ENCODE measurements around the gene ATP2B2.

The ATP2B2 gene

DNA sequence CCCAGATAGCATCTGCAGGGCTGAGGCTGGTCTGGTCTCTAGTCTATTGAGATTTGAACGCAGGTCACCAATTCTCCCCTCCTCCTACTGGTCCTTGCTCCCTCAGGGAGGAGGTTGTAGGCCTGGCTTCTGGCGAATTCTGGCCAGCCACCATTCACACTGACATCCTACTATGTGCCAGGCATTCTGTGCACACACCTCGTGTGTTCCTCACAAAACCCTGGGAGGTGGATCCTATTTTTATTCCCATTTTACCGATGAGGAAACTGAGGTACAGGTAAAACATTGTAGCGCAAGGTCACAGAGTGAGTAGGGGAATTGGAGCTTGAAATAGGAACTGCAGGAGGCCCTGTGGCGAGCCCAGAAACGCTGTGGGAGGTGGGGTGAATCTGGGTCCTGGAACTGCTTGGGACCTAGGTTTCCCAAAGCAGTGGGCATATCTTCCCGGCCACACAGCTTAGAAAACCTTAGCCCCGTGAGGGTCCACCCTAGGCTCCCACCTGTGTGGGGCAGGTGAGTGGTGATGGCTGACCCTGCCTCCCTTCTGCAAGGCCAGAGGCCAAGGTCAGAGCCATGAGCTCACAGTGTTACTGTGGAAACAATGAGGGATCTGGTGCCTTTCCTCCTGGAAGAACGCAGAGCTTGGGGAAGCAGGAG, 4.8 kb upstream of the ATP2B2 start:
- DNase-seq: no peak

DNA sequence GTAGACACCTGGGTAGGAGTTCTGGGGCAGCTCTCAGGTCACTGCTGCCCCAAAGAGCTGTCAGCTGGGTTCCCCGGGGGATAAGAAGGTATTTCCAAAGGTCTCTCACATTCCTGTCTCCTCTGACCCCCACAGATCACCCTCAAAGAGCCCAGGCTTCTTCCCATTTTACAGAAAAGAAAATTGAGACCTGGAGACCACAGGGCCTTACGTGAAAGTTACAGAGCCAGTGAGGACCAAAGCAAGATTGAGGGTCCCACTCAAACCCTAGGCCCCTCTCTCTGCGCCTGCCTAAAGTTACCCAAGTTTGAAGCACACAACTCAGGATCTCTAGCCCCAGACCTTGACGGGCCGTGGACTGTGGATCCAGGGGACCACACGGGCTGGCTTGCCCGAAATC, 3.9 kb upstream of the ATP2B2 start:
- no peak for DNase-seq

DNA sequence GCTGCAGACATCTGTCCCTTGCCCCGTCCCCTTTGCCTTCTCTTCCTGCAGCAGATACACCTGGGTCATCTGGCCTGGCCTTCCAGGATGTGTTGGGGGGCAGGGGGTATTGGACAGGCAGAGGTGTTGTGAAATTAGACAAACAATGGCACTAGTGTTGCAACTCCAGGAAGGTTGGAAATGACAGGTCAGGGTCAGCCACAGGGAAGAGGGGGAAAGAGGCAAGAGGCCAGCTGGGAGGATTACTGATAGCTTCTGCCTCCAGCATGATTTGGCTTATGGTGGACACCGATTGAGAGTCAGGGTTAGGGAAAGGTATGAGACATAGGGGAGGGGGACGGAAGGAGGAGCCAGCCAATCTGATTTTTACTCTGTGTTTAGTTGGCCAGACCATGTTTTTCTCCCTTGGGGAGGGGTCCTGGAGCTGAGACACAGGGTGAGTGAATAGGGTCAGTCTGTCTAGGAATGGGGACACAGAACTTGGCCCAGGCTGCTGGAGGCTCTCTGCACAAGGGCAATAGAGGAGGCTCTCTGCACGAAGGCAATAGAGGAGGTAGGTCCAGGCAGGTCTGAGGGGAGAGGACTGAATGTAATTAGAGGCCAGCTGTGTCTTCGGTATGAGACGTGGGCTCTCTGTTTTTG, 3.4 kb upstream of the ATP2B2 start:
- no peak for DNase-seq

DNA sequence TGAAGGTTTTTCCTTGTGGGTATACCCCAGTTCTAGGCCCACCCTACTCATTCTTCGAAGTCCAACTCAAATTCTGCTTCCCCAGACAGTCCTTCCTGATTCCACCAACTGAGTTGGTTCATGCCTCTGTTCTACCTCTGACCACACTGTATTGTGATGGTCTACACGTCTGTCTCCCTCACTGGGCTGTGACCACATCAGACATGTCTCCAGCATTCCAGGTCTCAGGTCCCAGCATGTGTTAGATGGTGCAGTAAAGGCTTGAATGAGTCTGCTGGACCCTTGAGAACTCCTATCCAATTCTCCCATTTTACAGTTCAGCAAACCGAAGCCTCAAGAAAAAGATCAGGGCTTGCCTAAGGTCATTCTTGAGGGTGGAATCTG, 2.8 kb upstream of the ATP2B2 start:
- no peak for DNase-seq

DNA sequence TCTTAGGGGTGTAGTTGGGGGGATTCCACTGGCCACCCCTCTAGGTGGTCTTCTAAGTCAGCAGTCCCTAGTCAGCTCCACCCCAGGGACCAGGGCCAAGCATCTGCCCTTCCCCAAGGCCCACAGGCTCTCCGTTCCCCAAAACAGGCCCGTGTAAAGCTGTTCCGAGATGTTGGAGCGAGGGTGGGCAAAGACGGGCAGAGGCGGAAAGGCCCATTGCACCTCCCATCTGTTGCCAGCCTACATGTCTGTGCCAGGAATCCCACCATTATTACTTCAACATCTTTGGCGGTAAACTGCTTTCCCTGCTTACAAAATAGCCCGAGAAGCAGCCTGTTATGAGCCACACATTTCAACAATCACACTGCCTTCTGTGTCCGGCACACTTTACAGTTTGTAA, 1.9 kb upstream of the ATP2B2 start:
- no peak for DNase-seq

DNA sequence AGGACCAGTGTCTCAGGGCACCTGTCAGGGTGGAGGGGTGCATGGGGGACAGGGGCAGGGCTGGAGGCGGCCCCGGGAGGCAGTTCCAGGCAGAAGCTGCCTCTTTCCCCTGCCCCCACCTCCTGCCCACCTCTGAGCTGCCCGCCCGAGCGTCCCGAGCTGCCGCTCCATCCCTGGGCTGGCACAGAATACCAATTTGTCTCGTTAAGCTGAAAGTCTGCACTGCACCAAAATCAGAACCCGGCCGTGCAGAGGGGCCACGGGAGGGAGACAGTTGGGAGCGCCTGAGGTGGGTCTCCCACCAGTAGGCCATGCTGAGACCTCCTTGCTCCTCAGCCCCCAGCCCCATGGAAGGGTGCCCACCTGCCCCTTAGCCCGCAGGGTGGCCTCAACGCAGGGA, 1.3 kb upstream of the ATP2B2 start:
- DNase-seq: no peak

DNA sequence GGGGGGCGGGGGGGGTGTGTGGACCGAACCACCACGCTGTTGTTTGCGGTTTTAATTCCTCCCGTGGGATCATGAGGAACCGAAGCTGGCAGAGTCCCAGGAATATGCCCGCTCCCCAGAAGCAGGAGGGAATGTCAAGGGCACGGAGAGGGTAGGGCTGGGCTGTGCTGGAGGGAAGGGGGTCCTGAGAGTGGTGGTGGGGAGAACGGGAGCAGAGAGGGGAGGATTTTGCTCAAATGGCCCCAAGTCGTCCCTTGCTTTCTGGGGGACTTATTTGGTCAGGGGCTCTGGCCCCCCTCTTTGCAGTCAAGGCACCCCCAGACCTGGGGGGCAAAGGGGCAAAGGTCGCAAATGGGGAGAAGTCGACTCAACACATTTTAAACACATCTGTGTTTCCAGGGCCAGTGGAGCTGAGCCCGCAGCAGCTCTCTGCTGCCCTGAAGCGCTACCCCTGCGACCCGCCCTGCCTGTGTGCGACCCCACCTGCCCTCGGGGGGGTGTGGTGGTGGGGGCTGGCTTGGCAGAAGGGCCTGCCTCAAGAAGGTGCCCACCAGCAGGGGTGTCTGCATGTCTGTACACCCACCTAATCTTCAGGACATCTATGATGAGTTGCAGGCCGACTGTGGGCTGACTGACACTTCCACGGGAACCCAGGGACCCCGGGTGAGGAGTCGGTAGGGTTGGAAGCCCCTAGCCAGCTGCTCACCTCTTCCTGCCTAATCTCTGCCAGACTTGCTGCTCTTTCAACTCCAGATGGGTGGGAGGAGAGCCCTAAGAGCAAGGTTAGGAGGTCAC, 602 bp upstream of the ATP2B2 start:
- DNase-seq: no peak

DNA sequence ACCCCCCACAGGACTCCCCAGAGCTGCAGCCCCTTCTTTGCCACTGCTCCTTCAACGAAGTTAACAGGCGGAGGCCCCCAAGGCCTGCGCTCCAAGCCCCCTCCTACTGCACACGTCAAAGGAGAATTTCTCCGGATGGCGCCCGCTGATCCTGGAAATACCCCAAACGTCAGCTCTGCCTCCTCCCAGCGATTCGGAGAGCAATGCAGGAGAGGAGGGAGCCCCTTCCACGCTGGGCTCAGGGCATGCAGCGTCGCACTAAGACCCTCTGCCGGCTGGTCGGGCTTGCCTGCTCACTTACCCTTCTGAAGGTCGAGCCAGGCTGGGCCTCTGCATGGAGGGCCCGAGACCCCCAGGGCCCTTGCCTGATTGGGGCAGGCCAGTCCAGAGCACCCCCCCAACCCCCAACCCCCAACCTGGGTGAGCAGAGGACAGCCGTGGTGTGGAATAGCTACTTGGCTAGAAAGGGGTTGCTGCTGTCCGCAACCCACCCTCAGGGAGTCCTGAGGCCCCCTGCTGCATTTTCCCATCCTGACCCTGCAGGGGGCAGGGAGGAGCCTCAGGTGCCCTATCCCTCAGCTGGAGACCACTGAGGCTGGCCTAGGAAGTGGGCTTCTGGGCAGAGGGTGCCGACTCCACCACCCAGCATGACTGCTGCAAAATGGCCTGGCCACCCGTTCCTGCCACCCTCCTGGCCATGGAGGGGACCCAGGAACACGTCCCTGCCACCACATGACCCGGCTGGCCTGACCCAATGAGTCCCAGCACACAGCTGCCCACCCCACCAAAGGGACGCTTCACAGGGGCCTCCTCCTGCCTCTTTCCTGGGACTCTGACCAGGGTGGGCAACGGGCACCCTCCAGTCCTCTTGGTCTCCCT, 976 bp downstream of the ATP2B2 start:
- no peak for DNase-seq

DNA sequence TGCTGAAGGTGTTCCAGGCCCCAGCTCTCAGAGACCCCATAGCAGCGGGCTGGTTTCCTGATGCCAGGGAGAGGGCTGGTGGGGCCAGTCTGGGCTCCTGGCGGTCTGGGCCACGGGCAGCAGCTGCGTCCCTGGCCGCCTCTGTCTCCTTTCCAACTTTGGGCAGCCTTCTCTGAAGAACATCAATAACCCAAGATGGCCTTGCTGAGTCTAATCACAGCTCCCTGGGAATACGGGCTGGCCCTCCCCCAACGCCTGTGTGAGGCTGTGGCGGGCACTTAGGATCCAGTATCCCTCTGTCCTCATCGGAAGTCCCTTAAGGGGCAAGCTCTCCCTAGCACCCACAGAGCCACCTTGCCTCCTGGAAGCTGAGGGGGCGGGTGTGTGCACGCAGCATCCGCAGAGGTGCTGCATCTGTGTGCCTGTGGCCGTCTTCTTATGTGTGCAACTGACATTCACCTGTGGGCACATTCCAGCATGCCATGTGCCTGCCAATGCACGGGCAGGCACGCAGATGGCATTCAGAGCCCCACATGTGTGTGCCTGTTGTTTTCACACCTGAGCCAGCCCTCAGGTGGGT, 2.1 kb downstream of the ATP2B2 start:
- DNase-seq: no peak

DNA sequence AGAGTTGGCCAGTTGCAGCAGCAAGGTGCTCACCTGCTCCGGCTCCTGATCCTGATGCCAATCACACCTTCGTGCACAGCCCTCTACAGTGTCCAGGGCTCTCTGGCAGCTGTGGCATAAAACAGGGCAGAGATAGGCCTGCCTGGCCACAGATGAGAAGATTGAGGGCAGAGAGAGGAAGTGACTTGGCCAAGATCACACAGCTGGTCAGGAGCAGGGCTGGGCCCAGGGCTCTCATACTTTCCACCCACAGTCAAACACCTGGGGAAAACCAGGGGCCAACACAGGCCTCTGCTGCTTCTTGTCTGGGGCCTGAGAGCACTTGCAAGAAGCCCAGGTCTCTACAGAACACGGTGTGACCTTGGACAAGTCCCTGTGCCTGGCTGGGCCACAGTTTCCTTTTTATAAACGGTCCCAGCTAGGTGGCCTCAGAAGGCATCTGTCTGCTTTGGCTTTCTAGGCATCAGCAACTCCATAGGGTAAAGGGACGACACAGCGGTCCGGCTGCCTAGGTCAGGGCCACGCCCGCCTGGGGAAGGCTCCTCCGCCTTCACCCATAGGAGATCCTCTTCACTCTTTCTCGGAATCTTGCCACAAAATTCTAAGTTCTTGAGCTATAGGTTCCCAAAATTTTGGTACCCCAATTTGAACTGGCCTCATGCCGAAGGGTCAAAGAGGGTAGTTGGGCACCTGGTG, 3.1 kb downstream of the ATP2B2 start:
- DNase-seq: no peak

DNA sequence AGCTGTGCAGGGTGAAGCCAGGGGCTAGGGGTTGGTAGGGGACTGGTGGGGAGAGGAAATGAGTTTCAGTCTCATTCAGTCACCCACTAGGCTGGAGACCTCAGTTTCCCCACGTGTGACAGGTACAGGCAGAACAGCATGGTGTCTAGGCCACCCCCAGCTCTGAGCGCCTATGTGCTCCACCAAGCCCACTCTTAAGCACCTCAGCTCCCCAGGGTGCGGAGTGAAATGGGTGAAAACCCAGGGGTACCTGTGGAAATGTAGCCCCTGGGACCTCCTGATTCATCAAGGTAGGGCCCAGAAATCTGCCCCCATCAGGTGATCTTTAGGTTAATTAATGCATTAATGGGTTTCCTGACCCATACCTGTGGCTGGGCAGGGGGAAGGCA, 3.7 kb downstream of the ATP2B2 start:
- DNase-seq: no peak

DNA sequence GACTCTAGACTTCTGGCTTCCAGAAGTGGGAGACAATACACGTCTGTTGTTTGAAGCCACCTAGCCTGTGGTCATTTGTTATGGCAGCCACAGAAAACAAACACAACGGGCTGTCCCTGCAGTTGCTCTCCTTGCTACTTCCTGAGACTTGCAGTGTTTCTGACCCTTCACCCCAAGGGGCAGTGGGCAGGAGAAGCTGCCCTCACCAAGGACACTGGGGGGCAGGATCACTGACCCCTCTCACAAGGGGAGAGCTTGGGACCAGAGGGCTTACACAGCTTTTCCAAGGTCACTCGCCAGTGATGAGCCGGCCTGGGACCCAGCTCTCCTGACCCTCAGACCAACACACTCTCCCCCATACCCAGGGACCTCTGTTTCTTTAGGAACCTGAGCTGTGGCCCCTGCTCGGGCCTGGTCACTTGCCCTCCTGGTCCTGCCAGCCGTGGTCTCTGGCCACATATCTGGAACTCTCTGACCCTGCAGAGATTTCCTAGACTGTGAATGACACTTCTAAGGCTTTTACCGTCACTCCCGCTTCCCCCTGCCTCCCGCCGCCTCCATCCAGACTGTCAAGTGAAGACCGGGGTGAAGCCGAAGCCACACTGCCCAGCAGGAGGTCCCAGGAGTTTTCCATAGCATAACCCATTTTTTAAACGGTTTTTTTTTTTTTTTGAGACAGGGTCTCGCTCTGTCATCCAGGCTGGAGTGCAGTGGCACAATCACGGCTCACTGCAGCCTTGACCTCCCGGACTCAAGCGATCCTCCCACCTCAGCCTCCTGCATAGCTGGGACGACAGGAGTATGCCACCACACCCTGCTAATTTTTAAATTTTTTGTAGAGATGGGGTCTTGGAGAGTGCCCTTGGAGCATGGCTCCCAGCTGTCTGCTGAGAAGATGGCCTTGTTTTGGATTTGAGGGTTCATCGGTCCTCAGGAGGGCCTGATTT, 4.4 kb downstream of the ATP2B2 start:
- DNase-seq: no peak

DNA sequence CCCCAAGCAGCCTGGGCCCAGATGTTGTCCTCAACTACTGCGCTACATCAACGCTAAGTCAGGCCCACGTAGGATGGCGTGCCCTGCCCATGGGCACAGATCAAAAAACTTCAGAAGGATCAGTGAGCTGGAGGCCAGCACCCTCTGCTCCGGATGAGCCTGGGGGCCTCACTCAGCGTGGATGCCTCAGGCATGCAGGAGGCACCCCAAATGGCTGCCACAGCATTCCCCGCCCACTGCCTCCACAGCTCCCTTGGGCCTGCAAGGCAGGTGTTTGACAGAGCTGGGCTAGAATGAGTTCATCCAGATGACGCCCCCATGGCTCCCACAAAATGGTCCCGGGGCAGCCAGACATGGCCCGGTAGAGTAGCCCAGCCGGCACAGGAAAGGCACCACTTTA, 7.1 kb downstream of the ATP2B2 start:
- no peak for DNase-seq

DNA sequence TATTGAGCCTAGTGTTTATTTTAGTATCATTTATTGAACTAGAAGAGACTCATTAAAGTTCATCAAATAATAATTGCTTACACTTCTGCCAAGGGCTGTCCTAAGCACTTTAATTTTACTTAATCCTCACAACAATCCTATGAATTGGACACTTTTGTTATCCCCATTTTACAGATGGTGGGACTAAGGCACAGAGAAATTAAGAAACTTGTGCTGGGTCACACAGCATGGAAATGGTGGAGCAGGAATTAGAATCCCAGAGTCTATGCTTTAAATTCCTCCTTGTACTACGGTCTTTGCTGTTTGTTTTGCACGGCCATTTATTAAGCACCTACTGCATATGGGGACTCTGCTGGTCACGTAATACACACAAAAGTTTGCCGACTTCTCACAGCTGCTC, 7.9 kb downstream of the ATP2B2 start:
- no peak for DNase-seq

DNA sequence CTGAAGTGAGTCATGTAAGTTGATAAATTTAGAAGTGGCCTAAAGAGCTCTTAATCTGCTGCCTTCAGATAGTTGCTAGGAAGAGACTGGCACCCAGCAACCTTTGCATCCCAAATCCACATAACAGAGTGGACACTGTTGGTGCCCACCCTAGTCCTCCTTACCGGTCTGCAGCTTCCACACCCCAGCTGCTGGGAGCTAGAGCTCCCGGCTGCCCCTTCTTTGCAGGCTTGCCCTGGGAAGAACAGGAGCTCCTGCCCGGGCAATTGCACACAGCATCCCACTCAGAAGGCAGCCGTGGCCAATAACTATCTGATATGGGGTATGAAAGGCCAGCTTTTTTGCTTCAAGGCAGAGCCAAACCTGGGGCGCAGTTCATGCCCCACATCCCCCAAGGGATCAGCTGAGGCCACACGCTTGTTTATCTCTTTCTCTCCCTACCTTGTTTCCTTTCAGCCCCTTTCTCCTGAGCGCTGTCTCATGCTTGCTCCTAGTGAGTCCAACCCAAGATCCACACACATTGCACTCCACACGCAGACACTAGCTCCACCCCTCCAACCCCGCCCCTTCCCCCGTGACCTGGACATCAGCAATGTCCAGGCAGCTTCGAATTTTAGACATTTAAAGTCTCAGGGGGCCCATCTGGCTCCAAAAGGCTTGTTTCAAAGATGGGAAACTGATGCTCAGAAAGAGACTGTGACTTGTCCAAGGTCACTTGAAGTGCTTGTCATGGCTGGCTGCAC, 9.1 kb downstream of the ATP2B2 start:
- DNase-seq: no peak

DNA sequence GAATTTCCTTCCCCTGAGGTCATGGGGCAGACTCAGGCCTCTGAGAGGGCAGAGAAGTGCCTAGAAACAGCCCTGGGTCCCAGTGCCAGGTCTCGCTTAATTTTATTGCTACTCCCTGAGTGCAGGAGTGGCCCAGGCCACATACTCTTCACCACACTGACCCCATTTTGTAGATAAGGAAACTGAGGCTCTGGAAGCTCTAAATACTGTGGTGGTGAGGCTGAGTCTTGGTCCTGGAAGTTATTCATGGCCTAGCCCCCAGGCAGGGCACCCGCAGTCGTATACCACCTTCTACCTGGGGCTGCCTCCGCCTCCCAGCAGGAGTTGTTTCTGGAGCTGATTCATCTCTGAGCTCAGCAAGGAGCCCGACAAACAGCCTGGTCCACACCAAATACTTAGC, 9.8 kb downstream of the ATP2B2 start:
- DNase-seq: no peak

DNA sequence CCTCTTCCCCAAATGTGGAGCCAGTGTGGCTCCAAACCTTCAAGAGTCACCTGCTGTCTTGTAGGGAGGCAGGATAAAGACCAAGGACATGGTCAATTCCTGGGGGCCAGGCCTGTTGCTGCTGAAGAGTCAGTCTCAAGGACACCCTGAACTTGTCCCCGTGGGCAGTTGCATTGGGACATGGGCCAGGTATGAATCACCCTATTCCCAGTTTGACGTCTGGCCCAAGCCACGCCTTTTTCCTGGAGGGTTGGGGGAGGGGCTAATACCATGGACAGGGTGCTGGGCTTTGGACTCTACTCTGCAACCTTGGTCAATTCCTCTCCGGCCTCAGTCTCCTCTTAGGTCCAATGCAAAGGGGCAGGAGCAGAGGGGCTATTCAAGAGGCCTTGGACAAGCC, 10.4 kb downstream of the ATP2B2 start:
- DNase-seq: no peak

DNA sequence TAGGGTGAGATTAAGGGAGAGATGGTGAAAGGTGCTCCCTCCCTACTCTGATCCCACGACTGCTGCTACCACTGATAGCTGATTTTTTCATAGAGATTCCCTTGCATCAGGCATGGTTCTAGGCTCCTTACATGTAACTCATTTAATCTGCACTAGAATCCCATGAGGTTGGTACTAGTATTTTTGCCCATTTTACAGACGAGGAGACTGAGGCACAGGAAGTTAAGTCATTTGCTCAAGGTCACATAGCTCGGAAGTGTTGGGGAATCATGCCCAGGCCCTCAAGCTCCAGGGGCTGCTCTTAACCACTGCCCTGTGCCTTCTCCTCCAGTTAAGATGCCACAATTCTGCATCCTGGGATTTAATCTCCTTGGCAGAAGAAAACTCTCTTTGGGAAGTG, 11.2 kb downstream of the ATP2B2 start:
- DNase-seq: no peak

DNA sequence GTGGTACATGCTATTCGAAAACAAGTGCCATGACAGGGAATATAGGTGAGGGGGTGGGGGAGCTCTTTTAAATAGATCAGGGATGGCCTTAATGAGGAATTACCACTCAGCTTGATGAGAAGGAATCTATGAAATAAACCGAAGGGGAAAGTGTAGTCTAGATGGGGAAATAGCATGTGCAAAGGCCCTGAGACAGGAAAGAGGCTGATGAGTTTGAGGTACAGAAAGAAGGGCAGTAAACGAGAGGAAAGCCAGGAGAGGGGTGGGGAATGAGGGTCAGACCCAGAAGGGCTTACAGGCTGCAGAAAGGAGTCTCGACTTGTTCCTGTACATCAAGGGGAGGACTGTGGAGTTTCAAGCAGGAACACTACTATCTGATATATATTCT, 12.2 kb downstream of the ATP2B2 start:
- no peak for DNase-seq
